GM12864 (cell line): ENCODE results near the gene LIPT2.

Experiments
- DNase-seq: peaks from one replicate; pipeline ENCODE4 v3.0.0-alpha.2; 2011; ENCODE audit warnings: low read depth
- H3K4me3 ChIP-seq: 2 replicates; pipeline ENCODE4 v1.5.1; 2011; ENCODE audit warnings: mild to moderate bottlenecking, low read depth, low read length, control low read depth
- CTCF ChIP-seq: IDR thresholded peaks from 2 replicates; pipeline ENCODE4 v1.5.1; 2011; ENCODE audit warnings: low read depth, mild to moderate bottlenecking, moderate library complexity, low read length, control low read depth, inconsistent platforms; ENCODE audit errors: missing control alignments

LIPT2 gene

GRCh38 chr11:74442636-74443035 lies 50.9 kb downstream of the LIPT2 start:
- DNase-seq: no peak
- H3K4me3 ChIP-seq: no peak overlapping the region
- TF ChIP-seq CTCF: no peak
